ENCODE measurements around the gene LGR6.
"Not testable (repeated sequence)": the region's sequence is repeated elsewhere in the genome, so short reads cannot be mapped to it uniquely, and the experiment has no call there.

The LGR6 gene

DNA sequence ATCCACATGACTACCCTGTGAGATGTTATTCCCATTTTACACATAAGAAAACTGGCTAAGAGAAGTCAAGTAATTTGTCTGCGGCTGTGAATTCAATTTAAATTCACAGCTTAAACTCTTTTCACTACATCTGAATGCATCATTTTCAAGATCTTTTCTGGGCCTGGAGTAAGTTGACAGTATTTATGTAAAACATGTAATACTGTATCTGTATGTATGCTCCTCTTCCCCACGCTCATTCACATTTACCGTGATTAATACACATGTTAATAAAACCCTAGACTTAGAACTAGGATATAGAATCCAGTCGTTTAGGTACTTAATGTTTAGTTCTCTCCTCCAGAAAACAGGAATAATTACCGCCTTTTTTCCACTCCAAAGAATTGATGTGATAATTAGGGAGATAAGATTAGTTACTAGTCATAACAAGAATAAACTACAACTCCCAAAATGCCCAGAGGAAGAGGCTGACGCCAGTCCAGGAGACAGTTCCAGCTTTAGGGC, 154.5 kb downstream of the LGR6 start:
- no peak for DNase-seq (ENCODE audit: low spot score)

DNA sequence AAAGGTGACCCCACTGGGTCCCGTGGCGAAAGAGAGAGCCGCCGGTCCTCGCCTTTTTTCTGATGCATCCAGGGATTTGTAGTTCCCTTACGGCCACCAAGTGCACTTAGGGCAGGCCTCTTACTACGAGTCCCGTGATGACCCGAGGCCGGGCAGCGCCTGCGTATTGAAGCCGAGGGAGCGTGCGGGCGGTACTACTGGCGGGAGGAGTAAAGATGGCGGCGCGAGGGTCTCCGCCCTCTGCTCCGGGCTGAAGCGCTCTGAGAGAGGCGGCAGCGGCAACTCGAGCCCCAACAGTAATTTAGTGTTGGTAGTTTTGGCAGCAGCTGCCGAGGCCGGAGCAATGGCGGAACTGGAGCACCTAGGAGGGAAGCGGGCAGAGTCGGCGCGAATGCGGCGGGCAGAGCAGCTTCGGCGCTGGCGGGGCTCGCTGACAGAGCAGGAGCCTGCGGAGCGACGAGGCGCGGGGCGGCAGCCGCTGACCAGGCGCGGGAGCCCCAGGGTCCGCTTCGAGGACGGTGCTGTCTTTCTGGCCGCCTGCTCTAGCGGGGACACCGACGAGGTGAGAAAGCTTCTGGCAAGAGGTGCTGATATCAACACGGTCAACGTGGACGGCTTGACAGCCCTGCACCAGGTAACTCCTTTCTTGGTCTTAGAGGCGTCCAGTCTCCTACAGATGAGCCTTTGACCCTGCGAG, 155.1 kb downstream of the LGR6 start, which contains the start of gene PPP1R12B:
TSS of gene PPP1R12B (plus strand) at position 191 of the 697 bp plus-strand sequence. CDS start at position 344, 153 bp downstream.
- peak; percentile 92 for DNase-seq (ENCODE audit: low spot score)

DNA sequence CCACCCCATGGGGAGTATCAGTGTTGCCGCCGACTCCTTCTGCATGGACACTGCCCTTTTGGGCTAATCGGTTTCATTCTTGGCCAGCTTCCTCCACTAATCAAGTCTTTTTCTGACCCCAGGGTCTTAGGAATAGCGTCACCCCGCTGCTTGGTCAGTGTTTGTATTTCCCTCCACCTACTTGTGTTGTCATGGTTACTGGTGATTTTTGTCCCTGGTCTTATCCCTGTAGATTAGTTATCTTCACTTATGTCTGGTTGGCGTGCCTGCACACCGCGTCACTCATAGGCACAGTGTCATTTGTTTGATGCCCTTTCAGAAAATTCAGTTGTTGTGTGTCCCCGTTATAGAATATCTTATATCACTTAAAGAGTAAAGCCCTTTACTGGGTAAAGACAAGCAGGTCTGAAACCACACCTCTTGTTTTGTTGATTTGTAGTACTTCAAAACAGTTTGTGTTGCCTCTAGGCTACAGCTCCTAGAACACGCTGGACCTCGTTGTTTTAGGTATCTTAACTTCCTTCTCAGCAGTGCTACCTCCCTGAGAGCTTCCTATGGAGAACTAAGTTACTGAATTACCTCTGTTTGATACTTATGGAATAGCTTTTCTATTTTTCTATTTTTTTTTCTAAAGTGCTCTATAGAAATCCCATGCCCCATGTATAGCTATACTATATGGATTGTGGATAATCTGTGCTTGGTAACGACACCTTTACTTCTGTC, 155.8 kb downstream of the LGR6 start:
- peak; percentile 56 for DNase-seq (ENCODE audit: low spot score)

DNA sequence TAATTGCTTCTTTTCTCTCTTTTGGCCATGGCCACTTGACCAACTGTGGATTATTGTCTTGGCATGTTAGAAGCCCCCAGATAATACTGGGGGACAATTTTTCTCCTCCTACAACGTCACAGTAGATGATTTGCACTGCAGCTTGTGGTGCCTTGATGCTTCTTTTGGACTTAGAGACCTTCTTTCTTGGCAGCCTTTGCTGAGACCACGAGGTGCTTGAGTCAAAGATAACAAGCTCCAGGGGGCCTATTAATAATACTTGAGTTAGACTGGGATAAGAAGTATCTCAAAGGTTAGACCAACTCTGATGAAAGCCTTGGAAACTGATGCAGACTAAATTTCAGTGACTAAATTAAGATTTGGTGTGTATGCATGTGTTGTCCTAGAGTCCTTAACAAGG, 158.1 kb downstream of the LGR6 start:
- DNase-seq (ENCODE audit: low spot score) = no peak

DNA sequence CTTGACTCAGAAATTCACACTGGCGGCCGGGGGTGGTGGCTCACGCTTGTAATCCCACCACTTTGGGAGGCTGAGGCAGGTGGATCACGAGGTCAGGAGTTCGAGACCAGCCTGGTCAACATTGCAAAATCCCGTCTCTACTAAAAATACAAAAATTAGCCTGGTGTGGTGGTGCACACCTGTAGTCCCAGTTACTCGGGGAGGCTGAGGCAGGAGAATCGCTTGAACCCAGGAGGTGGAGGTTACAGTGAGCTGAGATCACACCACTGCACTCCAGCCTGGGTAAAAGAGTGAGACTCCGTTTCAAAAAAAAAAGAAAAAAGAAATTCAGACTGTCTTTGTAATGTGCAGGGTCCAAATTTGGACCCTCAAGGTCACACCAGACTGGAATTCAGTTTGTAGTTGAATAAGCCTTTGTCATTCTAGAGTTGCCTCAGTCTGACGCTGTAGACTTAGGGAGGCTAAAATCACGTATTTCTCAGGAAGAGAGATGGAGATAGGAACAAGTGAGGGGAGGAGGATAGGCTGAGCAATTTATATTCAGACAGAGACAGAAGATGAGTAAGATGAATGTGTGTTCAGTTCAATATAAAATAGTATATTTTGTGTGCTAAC, 159.1 kb downstream of the LGR6 start:
- not testable (repeated sequence) for DNase-seq (ENCODE audit: low spot score)

DNA sequence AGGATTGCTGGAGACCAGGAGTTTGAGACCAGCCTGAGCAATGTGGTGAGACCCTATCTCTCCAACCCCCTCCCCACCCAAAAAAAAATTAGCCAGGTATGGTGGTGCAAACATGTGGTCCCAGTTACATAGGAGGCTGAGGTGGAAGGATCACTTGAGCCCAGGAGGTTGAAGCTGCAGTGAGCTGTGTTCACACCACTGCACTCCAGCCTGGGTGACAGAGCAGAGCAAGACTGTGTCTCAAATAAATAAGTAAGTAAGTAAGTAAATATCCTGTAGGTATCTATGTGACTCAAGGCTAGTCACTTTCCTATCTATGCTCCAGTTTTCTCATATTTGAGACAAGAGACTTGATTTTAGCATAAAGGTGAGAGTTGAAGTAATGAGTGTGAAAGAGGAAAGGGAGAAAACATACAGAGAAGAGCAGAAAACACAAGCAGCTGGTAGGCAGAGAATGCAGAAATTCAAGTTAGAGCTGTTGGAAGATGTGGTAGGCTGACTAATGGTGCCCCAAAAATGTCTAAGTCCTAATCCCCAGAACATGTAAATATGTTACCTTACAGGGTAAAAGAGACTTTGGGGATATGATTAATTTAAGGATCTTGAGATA, 162.4 kb downstream of the LGR6 start:
- no peak for DNase-seq (ENCODE audit: low spot score)

DNA sequence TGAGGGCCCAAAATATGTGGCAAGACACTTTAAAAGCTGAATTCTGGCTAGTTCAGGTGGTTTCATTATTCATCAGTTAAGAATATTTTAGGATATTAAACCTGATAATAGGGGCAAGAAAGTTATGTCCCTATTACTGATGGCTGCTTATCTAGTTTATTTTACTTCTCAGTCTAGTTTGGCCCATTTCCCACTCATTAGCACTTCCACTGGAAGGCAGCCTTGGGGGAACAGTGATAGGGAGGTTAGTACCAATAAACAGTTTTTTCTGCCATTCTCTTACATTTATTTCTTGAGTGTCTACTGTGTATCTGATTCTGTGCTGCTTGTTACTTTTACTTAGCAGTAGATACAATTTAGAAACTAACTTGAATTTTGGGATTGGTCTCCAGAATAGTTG, 163.9 kb downstream of the LGR6 start:
- no peak for DNase-seq (ENCODE audit: low spot score)

DNA sequence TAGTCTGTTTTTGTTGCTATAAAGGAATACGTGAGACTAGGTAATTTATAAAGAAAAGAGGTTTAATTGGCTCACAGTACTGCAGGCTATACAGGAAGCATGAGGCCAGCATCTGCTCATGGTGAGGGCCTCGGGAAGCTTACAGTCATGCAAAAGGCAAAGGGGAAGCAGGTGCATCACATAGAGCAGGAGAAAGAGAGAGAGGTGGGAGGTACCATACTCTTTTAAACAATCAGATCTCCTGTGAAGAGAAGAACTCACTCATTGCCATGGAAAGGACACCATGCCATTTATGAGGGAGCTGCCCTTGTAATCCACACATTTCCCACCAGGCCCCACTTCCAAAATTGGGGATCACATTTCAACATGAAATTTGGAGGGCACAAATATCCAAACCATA, 167.6 kb downstream of the LGR6 start:
- DNase-seq (ENCODE audit: low spot score) = no peak

DNA sequence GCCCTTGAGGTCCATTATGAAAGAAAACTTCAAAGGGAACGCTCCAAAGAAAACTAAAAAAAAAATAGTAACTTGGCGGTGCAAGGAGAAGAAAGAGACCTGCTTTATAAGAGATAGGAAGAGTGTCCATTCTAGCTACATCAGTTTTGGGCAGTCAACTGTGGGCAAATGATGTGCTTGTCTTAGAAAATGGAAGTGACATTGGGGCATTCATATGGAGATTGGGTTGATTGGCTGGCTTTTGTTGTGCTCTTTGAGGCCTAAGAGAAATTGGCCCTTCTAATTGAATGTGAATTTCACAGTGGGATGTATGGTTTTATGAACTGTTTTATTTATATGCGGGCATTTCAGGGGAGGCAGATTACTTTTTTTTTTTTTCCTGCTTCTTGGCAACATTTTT, 168.1 kb downstream of the LGR6 start:
- DNase-seq (ENCODE audit: low spot score) = no peak

DNA sequence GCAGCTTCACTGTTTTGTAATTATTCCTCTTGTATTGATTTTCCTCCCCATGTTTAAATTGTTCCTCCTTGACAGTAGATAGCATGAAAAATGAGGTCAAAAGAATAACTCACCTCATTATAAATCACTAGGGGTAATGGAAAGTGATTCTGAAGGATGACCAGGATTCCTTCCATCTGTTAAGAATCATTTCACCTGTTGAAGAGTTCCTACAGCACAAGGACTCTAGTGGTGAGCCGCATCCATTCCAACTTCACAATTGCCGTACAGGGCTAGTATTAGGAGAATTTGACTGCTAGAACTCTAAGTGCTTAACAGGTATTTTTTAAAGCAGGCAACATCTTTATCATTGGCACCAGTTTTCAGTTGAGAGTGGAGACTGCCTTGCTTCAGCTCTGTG, 168.6 kb downstream of the LGR6 start:
- DNase-seq (ENCODE audit: low spot score) = no peak

DNA sequence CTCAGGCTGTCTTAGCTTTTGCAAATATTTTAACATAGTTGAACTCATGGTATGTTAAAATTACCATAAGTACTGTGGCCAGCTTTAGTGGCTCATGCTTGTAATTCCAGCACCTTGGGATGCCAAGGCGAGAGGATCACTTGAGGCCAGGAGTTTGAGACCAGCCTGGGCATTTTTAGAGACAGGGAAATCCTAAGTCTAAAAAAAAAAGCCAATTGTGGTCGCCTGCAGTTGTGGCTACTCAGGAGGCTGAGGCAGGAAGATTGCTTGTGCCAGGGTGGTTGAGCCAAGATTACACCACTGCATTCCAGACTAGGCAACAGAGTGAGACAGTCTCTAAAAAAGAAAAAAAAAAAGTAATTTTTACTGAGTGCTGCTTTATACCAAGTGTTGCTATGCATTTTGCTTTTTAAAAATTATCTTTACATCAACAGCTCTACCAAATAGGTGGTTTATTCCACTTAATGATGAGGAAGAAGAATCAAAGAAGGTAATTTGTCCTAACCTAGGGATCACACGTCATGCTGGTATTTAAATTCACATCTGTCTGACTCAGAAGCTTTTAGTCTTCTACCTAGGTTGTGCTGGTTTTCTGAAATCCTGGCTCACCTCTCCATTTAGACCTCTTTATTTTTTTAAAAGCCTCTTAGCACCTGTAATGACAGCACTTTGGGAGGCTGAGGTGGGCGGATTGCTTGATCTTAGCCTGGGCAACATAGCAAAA, 171.7 kb downstream of the LGR6 start:
- DNase-seq (ENCODE audit: low spot score) = peak; percentile 15

DNA sequence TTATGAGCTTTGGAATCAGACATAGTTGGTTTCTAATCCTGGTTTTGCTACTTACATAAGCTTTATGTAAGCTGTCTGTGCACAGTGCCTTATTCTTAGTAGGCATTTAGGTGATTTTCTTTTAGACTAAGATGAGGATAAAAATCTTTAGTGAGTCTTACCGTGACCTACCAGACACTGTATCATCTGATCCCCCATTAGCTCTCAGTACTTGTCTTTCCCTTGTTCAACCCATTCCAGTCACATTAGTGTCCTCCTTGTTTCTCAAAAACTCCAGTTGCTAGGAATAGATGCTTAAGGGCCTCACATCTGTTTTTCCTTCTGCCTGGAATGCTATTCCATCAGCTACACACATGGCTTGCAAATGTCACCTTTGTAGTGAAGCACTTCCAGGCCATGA, 173.7 kb downstream of the LGR6 start:
- DNase-seq (ENCODE audit: low spot score) = peak; percentile 11
